Skeletal muscle tissue (tissue), 4 donors: ENCODE data around the gene LRCOL1. TPM values are rescaled to one million over a fixed set of nuclear protein-coding genes. Genes with fewer than 3 reads are reported as not detected.
A peak's percentile ranks its signal among the peaks of the same experiment; 100 is the strongest.

Experiments
- H3K27ac ChIP-seq: one replicate; pipeline ENCODE4 v1.7.0; 2013; ENCODE audit warnings: mild to moderate bottlenecking, low read depth, low read length, inconsistent platforms
- H3K27me3 ChIP-seq, 3 donors: one replicate each; pipeline ENCODE4 v1.7.0; 2013; ENCODE audit warnings: low read length in 3 of 3; ENCODE audit not compliant: control insufficient read depth in 3 of 3, insufficient read depth in 3 of 3
- H3K36me3 ChIP-seq, 3 donors: one replicate each; pipeline ENCODE4 v1.7.0; 2013; ENCODE audit warnings: low read length in 3 of 3; ENCODE audit not compliant: control insufficient read depth in 3 of 3, insufficient read depth in 3 of 3
- H3K4me1 ChIP-seq, 3 donors: one replicate each; pipeline ENCODE4 v1.7.0; 2013; ENCODE audit warnings: low read length in 3 of 3, mild to moderate bottlenecking in 3 of 3; ENCODE audit not compliant: control insufficient read depth in 3 of 3, insufficient read depth in 3 of 3
- H3K4me3 ChIP-seq, 3 donors: one replicate each; pipeline ENCODE4 v1.7.0; 2013; ENCODE audit warnings: low read length in 3 of 3
- H3K9ac ChIP-seq, 3 donors: one replicate each; pipeline ENCODE4 v1.7.0; 2013; ENCODE audit warnings: low read length in 3 of 3, mild to moderate bottlenecking in 3 of 3, moderate library complexity in 2 of 3, low read depth in 1 of 3
- H3K9me3 ChIP-seq, 3 donors: one replicate each; pipeline ENCODE4 v1.7.0; 2013; ENCODE audit warnings: low read length in 3 of 3; ENCODE audit not compliant: control insufficient read depth in 3 of 3
- total RNA-seq: library from RNA; depleted of rRNA; stranded (reverse); fragments of >200 nt; gene quantifications from one replicate; pipeline ENCODE4 v1.2.3, GENCODE V29; 2014
- donor health status: Osteomylitis.

The LRCOL1 gene
- total RNA-seq, 1 donor from 2014 or later: 1.0 TPM

GRCh38 chr12:132560364-132560613 lies 50.1 kb downstream of the LRCOL1 start:
- peaks cover 0 to under 1% (median under 1%) of the 10 kb centered on the region in 3 donors for H3K36me3 ChIP-seq
- H3K9ac ChIP-seq: peak overlapping the region in 1 of 3 donors; percentile 69
- H3K27me3 ChIP-seq: no peaks in the 10 kb centered on the region
- H3K4me1 ChIP-seq: peaks cover 6 to 17% (median 10%) of the 10 kb centered on the region in 3 donors
- H3K27ac ChIP-seq: no peak overlapping the region
- H3K9me3 ChIP-seq: no peaks in the 10 kb centered on the region
- H3K4me3 ChIP-seq: peak overlapping the region in 2 of 3 donors; percentile 58 to 66

- peaks cover 6 to 17% (median 10%) of the 10 kb centered on the region in 3 donors for H3K4me1 ChIP-seq
- H3K9ac ChIP-seq: peak overlapping the region in 2 of 3 donors; percentile 45 to 69
- no peaks in the 10 kb centered on the region for H3K36me3 ChIP-seq
- no peaks in the 10 kb centered on the region for H3K27me3 ChIP-seq
- peak overlapping the region; percentile 60 to 72 (median 69) for H3K4me3 ChIP-seq
- H3K9me3 ChIP-seq: no peaks in the 10 kb centered on the region
- no peak overlapping the region for H3K27ac ChIP-seq
These were observed 50.6 kb downstream of the LRCOL1 start for GRCh38 chr12:132559652-132560363.

GRCh38 chr12:132558861-132559623 lies 51.3 kb downstream of the LRCOL1 start:
- Histone ChIP-seq H3K9me3 (no peaks in the 10 kb centered on the region), H3K4me3 (peak overlapping the region; percentile 60 to 72 (median 69)), H3K9ac (peak overlapping the region in 2 of 3 donors; percentile 45 to 68), H3K36me3 (peaks cover 0 to 1% (median 0%) of the 10 kb centered on the region in 3 donors), H3K27ac (no peak overlapping the region), H3K4me1 (peaks cover 6 to 17% (median 10%) of the 10 kb centered on the region in 3 donors), H3K27me3 (no peaks in the 10 kb centered on the region)

- Histone ChIP-seq H3K4me1 (peaks cover 6 to 17% (median 10%) of the 10 kb centered on the region in 3 donors), H3K4me3 (no peak overlapping the region), H3K27me3 (no peaks in the 10 kb centered on the region), H3K9me3 (no peaks in the 10 kb centered on the region), H3K36me3 (peaks cover 0 to 4% (median 2%) of the 10 kb centered on the region in 3 donors), H3K9ac (peak overlapping the region in 1 of 3 donors; percentile 16), H3K27ac (no peak overlapping the region)
These were observed 52.1 kb downstream of the LRCOL1 start for GRCh38 chr12:132558042-132558856.

GRCh38 chr12:132557291-132558015 lies 52.9 kb downstream of the LRCOL1 start:
- Histone ChIP-seq H3K9ac (no peak overlapping the region), H3K27me3 (no peaks in the 10 kb centered on the region), H3K27ac (no peak overlapping the region), H3K36me3 (peaks cover 0 to 4% (median 2%) of the 10 kb centered on the region in 3 donors), H3K4me3 (no peak overlapping the region), H3K4me1 (peaks cover 6 to 17% (median 10%) of the 10 kb centered on the region in 3 donors), H3K9me3 (no peaks in the 10 kb centered on the region)

GRCh38 chr12:132556801-132557200 lies 53.6 kb downstream of the LRCOL1 start:
- H3K9me3 ChIP-seq: no peaks in the 10 kb centered on the region
- no peaks in the 10 kb centered on the region for H3K27me3 ChIP-seq
- no peak overlapping the region for H3K4me3 ChIP-seq
- H3K4me1 ChIP-seq: peaks cover 6 to 17% (median 10%) of the 10 kb centered on the region in 3 donors
- H3K9ac ChIP-seq: no peak overlapping the region
- no peak overlapping the region for H3K27ac ChIP-seq
- peaks cover 0 to 8% (median 2%) of the 10 kb centered on the region in 3 donors for H3K36me3 ChIP-seq

GRCh38 chr12:132556216-132556615 lies 54.2 kb downstream of the LRCOL1 start:
- Histone ChIP-seq H3K9me3 (no peaks in the 10 kb centered on the region), H3K36me3 (peaks cover 0 to 8% (median 2%) of the 10 kb centered on the region in 3 donors), H3K27ac (no peak overlapping the region), H3K27me3 (no peaks in the 10 kb centered on the region), H3K4me3 (no peak overlapping the region), H3K9ac (no peak overlapping the region), H3K4me1 (peaks cover 6 to 17% (median 10%) of the 10 kb centered on the region in 3 donors)

- no peak overlapping the region for H3K27ac ChIP-seq
- peaks cover 0 to 8% (median 2%) of the 10 kb centered on the region in 3 donors for H3K36me3 ChIP-seq
- no peak overlapping the region for H3K9ac ChIP-seq
- H3K4me1 ChIP-seq: peaks cover 2 to 11% (median 7%) of the 10 kb centered on the region in 3 donors
- no peak overlapping the region for H3K4me3 ChIP-seq
- H3K27me3 ChIP-seq: no peaks in the 10 kb centered on the region
- H3K9me3 ChIP-seq: no peaks in the 10 kb centered on the region
These were observed 54.7 kb downstream of the LRCOL1 start for GRCh38 chr12:132555686-132556085.

GRCh38 chr12:132554845-132555630 lies 55.3 kb downstream of the LRCOL1 start:
- no peak overlapping the region for H3K4me3 ChIP-seq

More at GRCh38 chr12:132554845-132555630, 55.3 kb downstream of the LRCOL1 start:
- Histone ChIP-seq H3K27ac (no peak overlapping the region), H3K9me3 (no peaks in the 10 kb centered on the region), H3K36me3 (peaks cover 0 to 8% (median 2%) of the 10 kb centered on the region in 3 donors), H3K9ac (no peak overlapping the region), H3K4me1 (peaks cover 0 to 9% (median 5%) of the 10 kb centered on the region in 3 donors), H3K27me3 (no peaks in the 10 kb centered on the region)
